ENCODE measurements around the gene SURF2.

GRCh38 chr9:133334161-133334560 is 22.2 kb upstream of the SURF2 start:
- TF ChIP-seq CTCF (conservative IDR thresholded peaks at IDR 0.05; ENCODE audit: low read length) (no peak), EZH2phosphoT487 (IDR thresholded peaks at IDR 0.05; ENCODE audit: borderline replicate concordance, low read depth, low read length) (no peak)
